Measurements from ENCODE around the gene KRTAP5-6.

Gene KRTAP5-6

GRCh38 chr11:1696608-1697570 lies at the start of gene KRTAP5-6:
KRTAP5-6 (plus strand) TSS chr11:1697195; CDS start chr11:1697246, 51 bp downstream.
- no peak for DNase-seq (ENCODE audit: low spot score)

- no peak for DNase-seq (ENCODE audit: low spot score)
These were observed 48.9 kb upstream of the KRTAP5-6 start for GRCh38 chr11:1647901-1648652.

GRCh38 chr11:1648653-1649420 lies 48.2 kb upstream of the KRTAP5-6 start:
- no peak for DNase-seq (ENCODE audit: low spot score)

GRCh38 chr11:1650034-1650917 lies 46.7 kb upstream of the KRTAP5-6 start:
- no peak for DNase-seq (ENCODE audit: low spot score)

GRCh38 chr11:1650918-1651262 lies 46.1 kb upstream of the KRTAP5-6 start:
- no peak for DNase-seq (ENCODE audit: low spot score)

- no peak for DNase-seq (ENCODE audit: low spot score)
These were observed 45.5 kb upstream of the KRTAP5-6 start for GRCh38 chr11:1651411-1651980.

- DNase-seq (ENCODE audit: low spot score), result no peak
These were observed 45.0 kb upstream of the KRTAP5-6 start for GRCh38 chr11:1652026-1652425.

GRCh38 chr11:1652442-1652770 lies 44.6 kb upstream of the KRTAP5-6 start:
- no peak for DNase-seq (ENCODE audit: low spot score)

- DNase-seq (ENCODE audit: low spot score), result peak; percentile 96
These were observed 44.0 kb upstream of the KRTAP5-6 start for GRCh38 chr11:1652771-1653540.

- DNase-seq (ENCODE audit: low spot score), result peak; percentile 8
These were observed 43.2 kb upstream of the KRTAP5-6 start for GRCh38 chr11:1653541-1654387.

- DNase-seq (ENCODE audit: low spot score), result peak; percentile 9
These were observed 42.4 kb upstream of the KRTAP5-6 start for GRCh38 chr11:1654388-1655167.

GRCh38 chr11:1655168-1656060 lies 41.6 kb upstream of the KRTAP5-6 start:
- peak; percentile 7 for DNase-seq (ENCODE audit: low spot score)

GRCh38 chr11:1656061-1656441 lies 40.9 kb upstream of the KRTAP5-6 start:
- DNase-seq (ENCODE audit: low spot score), result no peak

GRCh38 chr11:1656670-1657069 lies 40.3 kb upstream of the KRTAP5-6 start:
- DNase-seq (ENCODE audit: low spot score), result no peak

- no peak for DNase-seq (ENCODE audit: low spot score)
These were observed 37.5 kb upstream of the KRTAP5-6 start for GRCh38 chr11:1659506-1659905.

GRCh38 chr11:1660111-1660867 lies 36.7 kb upstream of the KRTAP5-6 start:
- no peak for DNase-seq (ENCODE audit: low spot score)

Data from AG20443 (cell line).